ENCODE results near the gene SLC39A13. TPM values are rescaled to one million over a fixed set of nuclear protein-coding genes. Genes with fewer than 3 reads are reported as not detected.

The SLC39A13 gene
- total RNA-seq, 1 experiment from 2014 or later, result 29.2 TPM

GRCh38 chr11:47433157-47433556 is 24.8 kb downstream of the SLC39A13 start:
- no CpG with 5 or more reads among the region's 3 CpGs for WGBS (ENCODE audit: extremely low coverage, insufficient read length, low lambda C conversion rate)
- H3K27ac Mint-ChIP-seq, result no peak overlapping the region; a peak in 1 of 7 replicates

More at GRCh38 chr11:47433157-47433556, 24.8 kb downstream of the SLC39A13 start:
- Histone ChIP-seq H2AFZ (ENCODE audit: low read length) (no peak overlapping the region), H3K14ac (ENCODE audit: insufficient read depth, low read length) (no peak overlapping the region), H3K23me2 (ENCODE audit: insufficient read length, low read depth, low read length, poor library complexity, severe bottlenecking) (no peaks in the 10 kb centered on the region), H3T11ph (ENCODE audit: low read length) (no peak overlapping the region), H3K4ac (ENCODE audit: low read depth, low read length) (no peak overlapping the region), H4K5ac (ENCODE audit: insufficient read length, low read depth, low read length) (no peak overlapping the region), H3K4me2 (ENCODE audit: insufficient read depth, insufficient read length, low read length) (no peak overlapping the region), H3K79me2 (ENCODE audit: insufficient read depth, low read length) (no peaks in the 10 kb centered on the region), H4K20me1 (ENCODE audit: control insufficient read depth, insufficient read depth, insufficient read length) (no peaks in the 10 kb centered on the region), H3K27ac (ENCODE audit: insufficient read length, low read depth, low read length) (no peak overlapping the region), H4K91ac (ENCODE audit: insufficient read length, low read depth, low read length) (no peak overlapping the region), H3K18ac (ENCODE audit: insufficient read length, low read depth, low read length) (no peak overlapping the region), H2BK5ac (ENCODE audit: insufficient read length, low read length) (no peak overlapping the region), H2AK5ac (ENCODE audit: insufficient read length, low read length) (no peak overlapping the region), H4K8ac (replicated peaks; ENCODE audit: insufficient read length, low read depth, low read length) (no peak overlapping the region), H3K27me3 (ENCODE audit: insufficient read depth, low read length) (no peaks in the 10 kb centered on the region), H3K9ac (ENCODE audit: extremely low read depth, insufficient read length, low read length) (no peak overlapping the region), H2BK120ac (ENCODE audit: low read depth, low read length, poor library complexity, severe bottlenecking) (no peak overlapping the region), H3K9me3 (ENCODE audit: control insufficient read depth, low read depth, low read length) (no peaks in the 10 kb centered on the region), H3K23ac (ENCODE audit: insufficient read length, low read depth, low read length) (no peak overlapping the region), H2BK12ac (ENCODE audit: insufficient read length, low read depth, low read length) (no peak overlapping the region), H2BK20ac (ENCODE audit: low read depth, low read length, poor library complexity, severe bottlenecking) (no peak overlapping the region), H3K79me1 (ENCODE audit: insufficient read depth, low read depth, low read length, poor library complexity, severe bottlenecking) (no peaks in the 10 kb centered on the region), H3K4me1 (ENCODE audit: insufficient read depth, low read length) (no peaks in the 10 kb centered on the region), H2BK15ac (ENCODE audit: low read depth, low read length) (no peak overlapping the region), H3K56ac (ENCODE audit: insufficient read length, low read depth, low read length) (no peak overlapping the region)
- H3K9me3 Mint-ChIP-seq, result no peaks in the 10 kb centered on the region; a peak in 1 of 5 replicates
- no peaks in the 10 kb centered on the region; the same call in 1 of the 2 replicates for H3K27me3 Mint-ChIP-seq (ENCODE audit: low read depth)
- no peak for DNase-seq
- no peak for TF ChIP-seq CTCF (conservative IDR thresholded peaks at IDR 0.05)
- no peaks in the 10 kb centered on the region; a peak in 1 of 7 replicates for H3K36me3 Mint-ChIP-seq (ENCODE audit: insufficient read depth in 1 of 3, low read depth in 3 of 3)
- no peaks in the 10 kb centered on the region for H3K4me1 Mint-ChIP-seq
- no peak overlapping the region for H3K4me3 Mint-ChIP-seq
